ENCODE data around the gene WNT2B.

GRCh38 chr1:112496290-112496689, 12.5 kb upstream of the WNT2B start:
- TF ChIP-seq CTCF (IDR thresholded peaks at IDR 0.05; ENCODE audit: borderline replicate concordance, extremely low read depth, low read length, poor library complexity, severe bottlenecking) = no peak
- TF ChIP-seq EZH2 (IDR thresholded peaks at IDR 0.05; ENCODE audit: borderline replicate concordance, low read depth, low read length, severe bottlenecking) = no peak
